HEK293T (cell line): ENCODE results near the gene SERPINB10.
A peak's percentile ranks its signal among the peaks of the same experiment; 100 is the strongest.

Source experiments
- CTCF ChIA-PET: fragments of 350-600 bp; formaldehyde crosslinking; extraction: SDS; loops from one replicate; lab custom pipeline; 2021; ENCODE audit warnings: antibody characterized with exemption, inconsistent platforms; lab: Yijun Ruan, JAX
- POLR2A ChIA-PET: fragments of 350-600 bp; formaldehyde crosslinking; extraction: SDS; loops from one replicate; lab custom pipeline; 2020; ENCODE audit warnings: antibody characterized with exemption, inconsistent platforms; lab: Yijun Ruan, JAX
- DNase-seq: peaks from one replicate; pipeline ENCODE4 v3.0.0; 2012; ENCODE audit warnings: mixed read lengths; ENCODE audit errors: extremely low spot score
- ARNT ChIP-seq: fragments of 450-650 bp; IDR thresholded peaks from 2 replicates; pipeline ENCODE4 v1.6.1; 2017; ENCODE audit warnings: mild to moderate bottlenecking
- BHLHE40 ChIP-seq: fragments of 450-650 bp; IDR thresholded peaks from 2 replicates; pipeline ENCODE4 v1.6.1; 2016; ENCODE audit warnings: mild to moderate bottlenecking, moderate library complexity, borderline replicate concordance
- CTBP1 ChIP-seq: fragments of 450-650 bp; IDR thresholded peaks from 2 replicates; pipeline ENCODE4 v1.6.1; 2016; ENCODE audit warnings: borderline replicate concordance
- ELF4 ChIP-seq: fragments of 450-650 bp; IDR thresholded peaks from 2 replicates; pipeline ENCODE4 v1.6.1; 2017; ENCODE audit warnings: antibody characterized with exemption
- FOXA1 ChIP-seq: fragments of 450-650 bp; IDR thresholded peaks from 2 replicates; pipeline ENCODE4 v1.6.1; 2016; ENCODE audit warnings: mild to moderate bottlenecking
- FOXK2 ChIP-seq: fragments of 450-650 bp; IDR thresholded peaks from 2 replicates; pipeline ENCODE4 v1.6.1; 2016; ENCODE audit warnings: mild to moderate bottlenecking
- FOXM1 ChIP-seq: fragments of 450-650 bp; IDR thresholded peaks from 2 replicates; pipeline ENCODE4 v1.6.1; 2017; ENCODE audit warnings: mild to moderate bottlenecking, borderline replicate concordance
- HDGF ChIP-seq: fragments of 450-650 bp; IDR thresholded peaks from 2 replicates; pipeline ENCODE4 v1.6.1; 2017; ENCODE audit warnings: antibody characterized with exemption, borderline replicate concordance
- L3MBTL2 ChIP-seq: fragments of 450-650 bp; conservative IDR thresholded peaks from 2 replicates; pipeline ENCODE4 v1.6.1; 2016; ENCODE audit warnings: mild to moderate bottlenecking
- LEF1 ChIP-seq: fragments of 450-650 bp; IDR thresholded peaks from 2 replicates; pipeline ENCODE4 v1.6.1; 2017; ENCODE audit warnings: mild to moderate bottlenecking, borderline replicate concordance
- NFRKB ChIP-seq: fragments of 450-650 bp; IDR thresholded peaks from 2 replicates; pipeline ENCODE4 v1.6.1; 2016; ENCODE audit warnings: mild to moderate bottlenecking, moderate library complexity
- SP1 ChIP-seq: fragments of 450-650 bp; IDR thresholded peaks from 2 replicates; pipeline ENCODE4 v1.6.1; 2017
- SUZ12 ChIP-seq: fragments of 450-650 bp; IDR thresholded peaks from 2 replicates; pipeline ENCODE4 v1.6.1; 2016; ENCODE audit warnings: mild to moderate bottlenecking
- TARDBP ChIP-seq: fragments of 450-650 bp; IDR thresholded peaks from 2 replicates; pipeline ENCODE4 v1.6.1; 2016
- ZNF384 ChIP-seq: fragments of 450-650 bp; IDR thresholded peaks from 2 replicates; pipeline ENCODE4 v1.6.1; 2016
- TF ChIP-seq, protein P1 (sequence below): fragments of 450-650 bp; IDR thresholded peaks from 2 replicates; pipeline ENCODE4 v1.6.1; 2016

The SERPINB10 gene

DNA sequence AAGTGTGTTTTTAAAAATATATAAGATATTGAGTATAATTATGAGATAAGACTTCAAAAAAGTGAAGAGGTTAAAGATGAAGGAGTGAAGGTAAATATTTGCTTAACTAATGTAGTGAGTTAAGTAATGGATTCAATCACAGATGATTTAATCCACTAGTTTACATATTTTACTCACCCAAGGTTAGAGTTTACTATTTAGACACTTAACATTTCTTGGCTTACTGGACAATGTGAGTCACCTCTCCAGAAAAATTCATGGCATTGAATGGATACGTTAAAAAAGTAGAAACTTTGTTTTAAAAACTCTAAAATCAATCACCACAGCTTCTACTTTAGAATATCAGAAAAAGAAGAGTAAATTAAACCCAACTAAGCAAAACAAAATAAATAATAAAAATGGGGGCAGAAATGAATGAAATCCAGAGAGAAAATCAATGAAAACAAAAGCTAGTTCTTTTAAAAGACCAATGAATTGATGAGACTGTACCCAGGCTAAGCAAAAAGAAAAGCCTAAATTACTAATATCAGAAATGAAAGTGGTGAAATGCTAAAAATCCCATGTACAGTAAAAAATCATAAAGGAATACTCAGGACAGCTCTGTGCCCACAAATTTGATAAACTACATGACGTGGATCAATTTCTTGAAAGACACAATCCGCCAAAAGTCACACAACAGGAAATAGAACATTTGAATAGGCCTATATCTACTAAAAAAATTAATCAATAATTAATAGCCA is 39.5 kb downstream of the SERPINB10 start:
- no peak for DNase-seq
- TF ChIP-seq SUZ12 (no peak), TARDBP (no peak), NFRKB (no peak), ELF4 (no peak), HDGF (no peak), BHLHE40 (no peak), CTBP1 (no peak)
- ChIA-PET POLR2A (no interaction called here), CTCF (no interaction called here)

DNA sequence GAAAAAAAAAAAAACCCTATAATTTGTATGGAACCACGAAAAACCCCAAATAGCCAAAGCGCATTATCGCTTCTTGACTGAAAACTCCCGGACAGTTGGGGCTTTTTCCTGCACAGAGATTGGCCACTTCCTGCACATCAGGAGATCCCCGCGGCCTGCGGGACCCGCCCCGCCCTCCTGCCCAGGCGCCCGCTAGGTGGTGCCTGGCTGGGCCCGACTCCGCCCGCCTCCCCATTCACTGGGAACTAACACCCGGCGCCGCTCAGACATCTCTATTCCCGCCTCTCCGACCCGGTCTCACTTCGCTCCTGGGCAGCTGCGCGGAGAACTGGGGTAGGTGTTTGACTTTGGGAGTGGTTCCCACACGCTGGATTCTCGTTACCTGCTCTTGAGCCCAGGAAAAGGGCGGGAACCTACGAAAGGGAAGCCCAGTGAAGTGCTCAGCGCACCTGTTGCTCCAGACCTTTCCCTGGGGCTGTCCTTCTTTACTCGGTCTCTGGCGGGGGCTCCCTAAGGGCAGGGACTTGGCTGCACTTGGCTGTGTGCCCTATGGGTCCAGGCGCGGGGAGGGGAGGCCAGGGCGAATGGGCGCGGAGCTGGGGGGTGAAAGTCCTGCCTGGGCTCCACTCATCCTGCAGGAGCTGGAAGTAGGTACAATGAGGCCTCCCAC is 41.4 kb downstream of the SERPINB10 start, which contains the start of gene HMSD:
HMSD (plus strand) TSS at position 234 of the 670 bp plus-strand sequence. CDS start 4,155 bp downstream, outside the sequence.
- TF ChIP-seq SP1 (no peak), NFRKB (no peak), LEF1 (no peak), BHLHE40 (no peak), ZNF384 (no peak), FOXK2 (no peak), FOXM1 (no peak), HDGF (no peak), TARDBP (no peak), ARNT (no peak), CTBP1 (no peak), ELF4 (no peak), SUZ12 (no peak), FOXA1 (no peak), L3MBTL2 (no peak)
- TF ChIP-seq, protein P1, sequence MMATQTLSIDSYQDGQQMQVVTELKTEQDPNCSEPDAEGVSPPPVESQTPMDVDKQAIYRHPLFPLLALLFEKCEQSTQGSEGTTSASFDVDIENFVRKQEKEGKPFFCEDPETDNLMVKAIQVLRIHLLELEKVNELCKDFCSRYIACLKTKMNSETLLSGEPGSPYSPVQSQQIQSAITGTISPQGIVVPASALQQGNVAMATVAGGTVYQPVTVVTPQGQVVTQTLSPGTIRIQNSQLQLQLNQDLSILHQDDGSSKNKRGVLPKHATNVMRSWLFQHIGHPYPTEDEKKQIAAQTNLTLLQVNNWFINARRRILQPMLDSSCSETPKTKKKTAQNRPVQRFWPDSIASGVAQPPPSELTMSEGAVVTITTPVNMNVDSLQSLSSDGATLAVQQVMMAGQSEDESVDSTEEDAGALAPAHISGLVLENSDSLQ, result no peak
- ChIA-PET CTCF (no interaction called here), POLR2A (no interaction called here)
- DNase-seq, result peak; percentile 22

DNA sequence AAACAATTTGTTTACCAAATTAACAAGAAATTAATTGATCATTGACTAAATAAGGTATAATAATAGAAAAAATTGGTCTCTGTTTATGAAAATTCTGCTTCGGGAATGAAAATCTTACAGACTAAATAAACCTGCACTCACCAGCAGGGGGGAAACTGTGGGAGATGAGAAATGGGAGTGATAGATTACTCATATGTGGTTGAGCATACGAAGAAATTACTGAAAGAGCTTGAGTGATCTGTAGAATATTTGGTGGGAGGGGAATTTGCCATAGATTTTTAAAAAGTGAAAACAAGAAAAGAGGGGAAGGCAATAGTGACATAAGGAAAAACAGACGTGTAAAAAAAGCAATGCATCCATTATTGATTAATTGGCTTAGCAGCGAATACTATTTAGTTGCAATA is 43.5 kb downstream of the SERPINB10 start:
- ChIA-PET CTCF (no interaction called here), POLR2A (no interaction called here)
- DNase-seq, result no peak
- no peak for TF ChIP-seq ELF4
- TF ChIP-seq FOXM1, result no peak

DNA sequence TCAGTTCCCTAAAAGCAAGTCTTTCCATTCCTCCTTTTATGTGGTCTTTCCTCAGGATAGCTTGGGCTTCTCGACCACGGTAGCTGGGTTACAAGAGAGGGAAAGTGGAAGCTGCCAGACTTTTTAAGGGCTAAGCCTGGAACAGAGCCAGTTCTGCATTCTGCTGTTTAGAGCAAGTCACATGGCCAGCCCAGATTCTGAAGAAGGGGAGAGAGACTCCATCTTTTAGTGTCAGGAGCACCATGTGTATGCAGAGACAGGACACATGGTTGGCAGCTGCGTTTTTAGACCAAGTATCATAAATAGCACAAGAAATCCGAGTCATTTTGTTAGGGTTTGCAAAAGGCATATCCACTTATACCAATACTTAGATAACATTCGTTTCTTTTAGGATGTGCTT is 46.1 kb downstream of the SERPINB10 start:
- ChIA-PET POLR2A (no interaction called here), CTCF (interaction anchor here (1.4 kb wide), 1 partner anchor 10 kb away, joined by 4 read pairs; no protein-coding TSS in a partner anchor)
- TF ChIP-seq FOXM1, result no peak
- no peak for TF ChIP-seq HDGF
- TF ChIP-seq FOXK2, result no peak
- no peak for DNase-seq

DNA sequence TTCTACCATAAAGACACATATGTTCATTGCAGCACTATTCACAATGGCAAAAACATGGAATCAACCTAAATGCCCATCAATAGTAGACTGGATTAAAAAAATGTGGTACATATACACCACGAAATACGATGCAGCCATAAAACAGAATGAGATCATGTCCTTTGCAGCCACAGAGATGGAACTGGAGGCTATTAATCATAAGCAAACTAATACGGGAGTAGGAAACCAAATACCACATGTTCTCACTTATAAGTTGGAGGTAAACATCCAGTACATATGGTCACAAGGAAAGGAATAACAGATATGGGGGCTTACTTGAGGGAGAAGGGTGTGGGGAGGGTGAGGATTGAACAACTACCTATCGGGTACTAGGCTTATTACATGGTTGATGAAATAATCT is 49.0 kb downstream of the SERPINB10 start:
- ChIA-PET POLR2A (no interaction called here), CTCF (no interaction called here)
- DNase-seq, result no peak
- TF ChIP-seq SUZ12, result no peak
- no peak for TF ChIP-seq SP1

DNA sequence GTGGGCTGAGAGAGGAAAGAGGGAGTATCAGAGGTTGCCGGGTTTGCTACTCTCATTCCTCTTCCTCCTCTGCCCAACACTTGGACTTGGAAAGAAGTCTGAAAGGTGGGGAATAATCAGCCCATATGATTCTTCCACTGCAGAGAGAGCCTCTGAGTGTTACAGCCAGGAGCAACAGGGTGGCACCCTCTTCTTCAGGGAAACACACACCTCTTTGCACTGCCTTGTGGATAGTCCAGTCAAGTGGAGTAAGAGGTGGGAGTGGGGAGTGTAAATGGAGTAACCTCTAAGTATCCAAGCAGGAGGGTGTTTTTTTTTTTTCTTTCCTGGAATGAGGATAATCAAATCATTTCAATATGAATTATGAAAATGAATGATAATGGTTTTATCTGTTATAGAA is 53.1 kb downstream of the SERPINB10 start:
- CTCF ChIA-PET, result interaction anchor here (0.6 kb wide), 1 partner anchor 133 kb away, joined by 3 read pairs; no protein-coding TSS in a partner anchor
- no peak for DNase-seq
- POLR2A ChIA-PET, result interaction anchor here (1.8 kb wide), 1 partner anchor 9 kb away, joined by 5 read pairs; no protein-coding TSS in a partner anchor
- TF ChIP-seq SP1 (no peak), CTBP1 (no peak), L3MBTL2 (no peak), FOXA1 (no peak), ARNT (no peak), SUZ12 (no peak), TARDBP (no peak), BHLHE40 (no peak), FOXK2 (no peak), FOXM1 (no peak), NFRKB (no peak), ZNF384 (no peak), HDGF (no peak)

DNA sequence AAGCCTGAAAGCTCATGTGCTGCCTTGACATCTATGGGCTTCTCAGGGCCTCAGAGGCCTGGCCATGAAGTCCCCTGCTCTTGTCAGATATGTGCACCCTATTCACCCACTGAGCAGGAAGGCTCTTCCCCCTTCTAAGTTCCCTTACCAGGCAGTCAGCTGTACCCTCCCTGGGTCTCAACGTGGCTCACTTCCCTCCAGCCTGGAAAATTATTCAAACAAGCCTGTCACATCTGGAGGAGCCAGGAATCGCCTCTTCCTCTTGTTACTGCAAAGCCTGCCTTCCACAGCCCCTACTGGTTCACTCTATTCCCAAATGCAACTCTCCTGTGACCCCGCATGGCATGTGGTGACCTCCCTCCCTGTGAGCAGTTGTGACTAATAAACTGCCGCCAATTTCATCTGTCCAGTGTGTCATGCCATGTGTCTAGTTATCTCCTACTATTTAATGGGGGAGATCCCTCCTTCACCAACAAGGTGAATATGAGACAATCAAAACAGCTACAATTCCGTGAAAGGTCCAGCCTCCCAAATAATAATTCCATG is 53.8 kb downstream of the SERPINB10 start:
- DNase-seq, result no peak
- ChIA-PET POLR2A (no interaction called here), CTCF (no interaction called here)
- no peak for TF ChIP-seq LEF1
- no peak for TF ChIP-seq FOXK2
- no peak for TF ChIP-seq ELF4
- no peak for TF ChIP-seq TARDBP
- TF ChIP-seq SUZ12, result no peak
- no peak for TF ChIP-seq HDGF
- TF ChIP-seq, protein P1, result no peak
- no peak for TF ChIP-seq ARNT
- TF ChIP-seq CTBP1, result no peak
- no peak for TF ChIP-seq FOXM1
- TF ChIP-seq BHLHE40, result no peak
- no peak for TF ChIP-seq SP1
- TF ChIP-seq L3MBTL2, result no peak
- TF ChIP-seq NFRKB, result no peak
- TF ChIP-seq ZNF384, result no peak
